G401 (cell line): ENCODE data around the gene RASGRP1. TPM values are rescaled to one million over a fixed set of nuclear protein-coding genes. Genes with fewer than 3 reads are reported as not detected.

ENCODE experiments used
- total RNA-seq: library from RNA; depleted of rRNA; stranded (reverse); fragments of >200 nt; shearing (Covaris generic); gene quantifications from 2 replicates; pipeline ENCODE4 v1.2.3, GENCODE V29; 2014; rRNA removed

RASGRP1 gene
- total RNA-seq, 1 experiment from 2014 or later = not detected

Other genes with a start within 250 kb of the RASGRP1 start
- gene FAM98B, start 110.7 kb downstream of the RASGRP1 start, total RNA-seq = 5.9 and 37.9 TPM in 2 replicates